ENCODE data around the gene TUBGCP6. TPM values are rescaled to one million over a fixed set of nuclear protein-coding genes. Genes with fewer than 3 reads are reported as not detected.

Gene TUBGCP6
- total RNA-seq, 1 experiment from 2014 or later, result 31.0 TPM

- ChIA-PET CTCF (no interaction called here), POLR2A (ENCODE audit: low non-redundant PET) (no interaction called here)
- no peak overlapping the region for H3K4me3 ChIP-seq (ENCODE audit: low read depth, low read length, poor library complexity, severe bottlenecking)
- intact Hi-C loops (cut with micrococcal nuclease; ENCODE audit: unreplicated experiment), result no loop called here
- peaks cover 7% of the 10 kb centered on the region for H3K4me1 ChIP-seq (ENCODE audit: insufficient read depth, low read length, poor library complexity, severe bottlenecking)
- no peaks in the 10 kb centered on the region for H3K9me3 ChIP-seq (ENCODE audit: low read depth, low read length, poor library complexity, severe bottlenecking)
- H3K27ac ChIP-seq (ENCODE audit: low read depth, low read length, poor library complexity, severe bottlenecking), result no peak overlapping the region
- DNase-seq (ENCODE audit: low spot score), result no peak
- peaks cover 77% of the 10 kb centered on the region for H3K36me3 ChIP-seq (ENCODE audit: insufficient read depth, low read length, poor library complexity, severe bottlenecking)
- TF ChIP-seq, protein P1, sequence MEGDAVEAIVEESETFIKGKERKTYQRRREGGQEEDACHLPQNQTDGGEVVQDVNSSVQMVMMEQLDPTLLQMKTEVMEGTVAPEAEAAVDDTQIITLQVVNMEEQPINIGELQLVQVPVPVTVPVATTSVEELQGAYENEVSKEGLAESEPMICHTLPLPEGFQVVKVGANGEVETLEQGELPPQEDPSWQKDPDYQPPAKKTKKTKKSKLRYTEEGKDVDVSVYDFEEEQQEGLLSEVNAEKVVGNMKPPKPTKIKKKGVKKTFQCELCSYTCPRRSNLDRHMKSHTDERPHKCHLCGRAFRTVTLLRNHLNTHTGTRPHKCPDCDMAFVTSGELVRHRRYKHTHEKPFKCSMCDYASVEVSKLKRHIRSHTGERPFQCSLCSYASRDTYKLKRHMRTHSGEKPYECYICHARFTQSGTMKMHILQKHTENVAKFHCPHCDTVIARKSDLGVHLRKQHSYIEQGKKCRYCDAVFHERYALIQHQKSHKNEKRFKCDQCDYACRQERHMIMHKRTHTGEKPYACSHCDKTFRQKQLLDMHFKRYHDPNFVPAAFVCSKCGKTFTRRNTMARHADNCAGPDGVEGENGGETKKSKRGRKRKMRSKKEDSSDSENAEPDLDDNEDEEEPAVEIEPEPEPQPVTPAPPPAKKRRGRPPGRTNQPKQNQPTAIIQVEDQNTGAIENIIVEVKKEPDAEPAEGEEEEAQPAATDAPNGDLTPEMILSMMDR (conservative IDR thresholded peaks at IDR 0.05; ENCODE audit: low read depth, low read length), result no peak
- TF ChIP-seq EZH2 (IDR thresholded peaks at IDR 0.05; ENCODE audit: borderline replicate concordance, low read depth, low read length, poor library complexity, severe bottlenecking), result no peak
- no TSS peak for BruUV-seq (replicated peaks)
- no peaks in the 10 kb centered on the region for H3K27me3 ChIP-seq (replicated peaks; ENCODE audit: insufficient read depth, low read depth, low read length, poor library complexity)
Measured at GRCh38 chr22:50287731-50288130, 42.9 kb upstream of the TUBGCP6 start.

- ChIA-PET POLR2A (ENCODE audit: low non-redundant PET) (interaction anchor here (0.7 kb wide), 1 partner anchor 172 kb away, joined by 9 read pairs; no protein-coding TSS in a partner anchor), CTCF (no interaction called here)
- no peak for DNase-seq (ENCODE audit: low spot score)
- no TSS peak for BruUV-seq (replicated peaks)
- no peak overlapping the region for H3K27ac ChIP-seq (ENCODE audit: low read depth, low read length, poor library complexity, severe bottlenecking)
- intact Hi-C loops (cut with micrococcal nuclease; ENCODE audit: unreplicated experiment), result no loop called here
- H3K36me3 ChIP-seq (ENCODE audit: insufficient read depth, low read length, poor library complexity, severe bottlenecking), result peaks cover 87% of the 10 kb centered on the region
- TF ChIP-seq, protein P1 (conservative IDR thresholded peaks at IDR 0.05; ENCODE audit: low read depth, low read length), result no peak
- TF ChIP-seq EZH2 (IDR thresholded peaks at IDR 0.05; ENCODE audit: borderline replicate concordance, low read depth, low read length, poor library complexity, severe bottlenecking), result no peak
- no peaks in the 10 kb centered on the region for H3K27me3 ChIP-seq (replicated peaks; ENCODE audit: insufficient read depth, low read depth, low read length, poor library complexity)
- H3K4me3 ChIP-seq (ENCODE audit: low read depth, low read length, poor library complexity, severe bottlenecking), result no peak overlapping the region
- no peaks in the 10 kb centered on the region for H3K4me1 ChIP-seq (ENCODE audit: insufficient read depth, low read length, poor library complexity, severe bottlenecking)
- no peaks in the 10 kb centered on the region for H3K9me3 ChIP-seq (ENCODE audit: low read depth, low read length, poor library complexity, severe bottlenecking)
Measured at GRCh38 chr22:50286701-50287318, 42.0 kb upstream of the TUBGCP6 start.

GRCh38 chr22:50286275-50286674 is 41.5 kb upstream of the TUBGCP6 start:
- H3K27ac ChIP-seq (ENCODE audit: low read depth, low read length, poor library complexity, severe bottlenecking), result no peak overlapping the region
- no peak for DNase-seq (ENCODE audit: low spot score)
- H3K36me3 ChIP-seq (ENCODE audit: insufficient read depth, low read length, poor library complexity, severe bottlenecking), result peaks cover 88% of the 10 kb centered on the region
- TF ChIP-seq, protein P1 (conservative IDR thresholded peaks at IDR 0.05; ENCODE audit: low read depth, low read length), result no peak
- TF ChIP-seq EZH2 (IDR thresholded peaks at IDR 0.05; ENCODE audit: borderline replicate concordance, low read depth, low read length, poor library complexity, severe bottlenecking), result no peak
- H3K4me1 ChIP-seq (ENCODE audit: insufficient read depth, low read length, poor library complexity, severe bottlenecking), result no peaks in the 10 kb centered on the region
- no peak overlapping the region for H3K4me3 ChIP-seq (ENCODE audit: low read depth, low read length, poor library complexity, severe bottlenecking)
- no TSS peak for BruUV-seq (replicated peaks)
- H3K9me3 ChIP-seq (ENCODE audit: low read depth, low read length, poor library complexity, severe bottlenecking), result no peaks in the 10 kb centered on the region
- H3K27me3 ChIP-seq (replicated peaks; ENCODE audit: insufficient read depth, low read depth, low read length, poor library complexity), result no peaks in the 10 kb centered on the region
- ChIA-PET POLR2A (ENCODE audit: low non-redundant PET) (interaction anchor here (0.7 kb wide), 1 partner anchor 172 kb away, joined by 9 read pairs; no protein-coding TSS in a partner anchor), CTCF (no interaction called here)
- intact Hi-C loops (cut with micrococcal nuclease; ENCODE audit: unreplicated experiment), result no loop called here

All from A673 (cell line).